Esophagus squamous epithelium (tissue), 5 donors: Measurements from ENCODE around the gene CSNK2A3. TPM values are rescaled to one million over a fixed set of nuclear protein-coding genes. Genes with fewer than 3 reads are reported as not detected.

Experiments
- DNase-seq: peaks from one replicate; lab custom pipeline; 2025; lab: John Stamatoyannopoulos, UW
- H3K27ac ChIP-seq, 4 donors: fragments of 200-600 bp; sonication (generic); one replicate each; pipeline ENCODE4 v1.5.1; 2016 to 2019; ENCODE audit warnings: mild to moderate bottlenecking in 1 of 4
- H3K27me3 ChIP-seq, 4 donors: fragments of 200-600 bp; sonication (generic); 1 replicate in 3 of 4; 2 replicates in 1 of 4; pipeline versions ENCODE4 v1.5.1 to v1.6.0; 2017 to 2021; ENCODE audit warnings: antibody characterized with exemption in 1 of 4
- H3K36me3 ChIP-seq, 3 donors: fragments of 200-600 bp; sonication (generic); one replicate each; pipeline ENCODE4 v1.5.1; 2016 to 2019
- H3K4me1 ChIP-seq, 3 donors: fragments of 200-600 bp; sonication (generic); one replicate each; pipeline ENCODE4 v1.5.1; 2017 to 2019
- H3K4me3 ChIP-seq, 4 donors: fragments of 200-600 bp; sonication (generic); 1 replicate in 3 of 4; 2 replicates in 1 of 4; pipeline ENCODE4 v1.5.1; 2016 to 2019; ENCODE audit warnings: mild to moderate bottlenecking in 2 of 4, moderate library complexity in 1 of 4
- H3K9me3 ChIP-seq, 3 donors: fragments of 200-600 bp; sonication (generic); one replicate each; pipeline ENCODE4 v1.5.1; 2016 to 2019
- CTCF ChIP-seq, 6 experiments: fragments of 450-650 bp in 4 of 6; fragments of 200-600 bp in 2 of 6; sonication (generic) in 2 of 6; IDR thresholded peaks; one replicate each; pipeline ENCODE4 v1.5.1; 2016 to 2019; ENCODE audit warnings: antibody characterized with exemption in 6 of 6, mild to moderate bottlenecking in 4 of 6, moderate library complexity in 4 of 6
- POLR2A ChIP-seq, 4 donors: fragments of 450-650 bp; IDR thresholded peaks; one replicate each; pipeline ENCODE4 v1.6.1; 2017; ENCODE audit warnings: antibody characterized with exemption in 4 of 4, mild to moderate bottlenecking in 4 of 4, moderate library complexity in 3 of 4
- WGBS, 2 donors: methylation state at CpG; one replicate each; pipeline ENCODE4 v1.1.5; 2018; 5-methylcytosine and 5-hydroxymethylcytosine counted together
- intact Hi-C: fragments of 100-400 bp; cut with DNase I; formaldehyde crosslinking; loops from one replicate; pipeline ENCODE4 v1.15.0; 2022
- total RNA-seq, 4 donors: library from RNA; depleted of rRNA; stranded (reverse); fragments of >200 nt; gene quantifications; one replicate each; pipeline ENCODE4 v1.1.0, GENCODE V29; 2016
- donor health status: DM: yes; HTN: yes; CAD: no.

The CSNK2A3 gene
- total RNA-seq, 4 donors from 2014 or later = 0.72 to 1.9 (median 1.5) TPM

GRCh38 chr11:11332141-11332710, 20.8 kb downstream of the CSNK2A3 start:
- no peak for DNase-seq
- H3K9me3 ChIP-seq = no peaks in the 10 kb centered on the region
- H3K4me3 ChIP-seq = no peak overlapping the region
- no peak for TF ChIP-seq POLR2A (IDR thresholded peaks at IDR 0.05)
- TF ChIP-seq CTCF (IDR thresholded peaks at IDR 0.05) = no peak
- 73 to 82% methylated on average over 5 of the region's 5 CpGs for WGBS, 2 donors
- peaks cover 0 to 28% (median 0%) of the 10 kb centered on the region in 3 donors for H3K36me3 ChIP-seq
- intact Hi-C loops = no loop called here
- H3K27me3 ChIP-seq = no peaks in the 10 kb centered on the region
- H3K4me1 ChIP-seq = no peaks in the 10 kb centered on the region
- H3K27ac ChIP-seq = no peak overlapping the region

GRCh38 chr11:11329062-11329806, 23.8 kb downstream of the CSNK2A3 start:
- intact Hi-C loops = no loop called here
- no peaks in the 10 kb centered on the region for H3K27me3 ChIP-seq
- 74 to 84% methylated on average over 4 of the region's 4 CpGs for WGBS, 2 donors
- H3K27ac ChIP-seq = no peak overlapping the region
- TF ChIP-seq CTCF (IDR thresholded peaks at IDR 0.05) (no peak), POLR2A (IDR thresholded peaks at IDR 0.05) (no peak)
- no peak overlapping the region for H3K4me3 ChIP-seq
- H3K4me1 ChIP-seq = no peaks in the 10 kb centered on the region
- DNase-seq = no peak
- H3K9me3 ChIP-seq = no peaks in the 10 kb centered on the region
- peaks cover 0 to 54% (median 0%) of the 10 kb centered on the region in 3 donors for H3K36me3 ChIP-seq

GRCh38 chr11:11324090-11324489, 29.0 kb downstream of the CSNK2A3 start:
- 5 to 33% methylated on average over 1 of the region's 1 CpG for WGBS, 2 donors
- no peaks in the 10 kb centered on the region for H3K27me3 ChIP-seq
- TF ChIP-seq CTCF (IDR thresholded peaks at IDR 0.05) (no peak), POLR2A (IDR thresholded peaks at IDR 0.05) (no peak)
- no peak overlapping the region for H3K27ac ChIP-seq
- no peak overlapping the region for H3K4me3 ChIP-seq
- DNase-seq = no peak
- no peaks in the 10 kb centered on the region for H3K4me1 ChIP-seq
- intact Hi-C loops = no loop called here
- peaks cover 0 to 11% (median 0%) of the 10 kb centered on the region in 3 donors for H3K9me3 ChIP-seq
- H3K36me3 ChIP-seq = peaks cover 0 to 33% (median 0%) of the 10 kb centered on the region in 3 donors

- no peak for DNase-seq
- H3K36me3 ChIP-seq = peaks cover 0 to 24% (median 0%) of the 10 kb centered on the region in 3 donors
- no peaks in the 10 kb centered on the region for H3K4me1 ChIP-seq
- intact Hi-C loops = no loop called here
- peaks cover 0 to 11% (median 0%) of the 10 kb centered on the region in 3 donors for H3K9me3 ChIP-seq
- TF ChIP-seq CTCF (IDR thresholded peaks at IDR 0.05) (no peak), POLR2A (IDR thresholded peaks at IDR 0.05) (no peak)
- no peak overlapping the region for H3K4me3 ChIP-seq
- no peak overlapping the region for H3K27ac ChIP-seq
- H3K27me3 ChIP-seq = no peaks in the 10 kb centered on the region
Observed at GRCh38 chr11:11322101-11322500, 30.9 kb downstream of the CSNK2A3 start.

GRCh38 chr11:11320825-11321224, 32.2 kb downstream of the CSNK2A3 start:
- intact Hi-C loops = no loop called here
- Histone ChIP-seq H3K4me3 (no peak overlapping the region), H3K27me3 (no peaks in the 10 kb centered on the region), H3K9me3 (peaks cover 0 to 11% (median 0%) of the 10 kb centered on the region in 3 donors), H3K36me3 (peaks cover 0 to 12% (median 0%) of the 10 kb centered on the region in 3 donors), H3K27ac (no peak overlapping the region), H3K4me1 (no peaks in the 10 kb centered on the region)
- WGBS, 2 donors = 57% methylated on average over 1 of the region's 2 CpGs; no CpG with 5 or more reads in 1 of the 2 donors
- DNase-seq = no peak
- TF ChIP-seq CTCF (IDR thresholded peaks at IDR 0.05) (no peak), POLR2A (IDR thresholded peaks at IDR 0.05) (no peak)
